ENCODE measurements around the gene SRL. TPM values are rescaled to one million over a fixed set of nuclear protein-coding genes. Genes with fewer than 3 reads are reported as not detected.

SRL gene
- total and polyA plus RNA-seq, 2 of the 4 experiments (the other 2 are of a cell fraction), result under 0.01 to 0.14 TPM

- H2BK15ac ChIP-seq (ENCODE audit: low read depth, low read length), result no peak overlapping the region
- no peak overlapping the region for H3K56ac ChIP-seq (ENCODE audit: extremely low read depth, insufficient read depth, low read length)
- H3K23ac ChIP-seq (ENCODE audit: low read depth, low read length), result no peak overlapping the region
- no peak overlapping the region for H3K9ac ChIP-seq (ENCODE audit: low read depth, low read length)
- peaks cover 16% of the 10 kb centered on the region for H3K4me1 ChIP-seq (ENCODE audit: control insufficient read depth, insufficient read depth, low read length)
- no peak overlapping the region for H3K14ac ChIP-seq (replicated peaks; ENCODE audit: low read depth, low read length)
- TF ChIP-seq CEBPB (IDR thresholded peaks at IDR 0.05; ENCODE audit: low read depth, low read length), result no peak
- no peak for TF ChIP-seq SMC3 (IDR thresholded peaks at IDR 0.05; ENCODE audit: low read depth, low read length)
- no peak for TF ChIP-seq MXI1 (IDR thresholded peaks at IDR 0.05; ENCODE audit: borderline replicate concordance, low read depth, low read length)
- TF ChIP-seq CTCF (conservative IDR thresholded peaks at IDR 0.05; ENCODE audit: low read depth, low read length), result no peak
- no peak for TF ChIP-seq POLR2A (IDR thresholded peaks at IDR 0.05; ENCODE audit: low read depth, low read length)
- no peak for TF ChIP-seq BHLHE40 (IDR thresholded peaks at IDR 0.05; ENCODE audit: low read depth, low read length)
- no peak for TF ChIP-seq CHD1 (IDR thresholded peaks at IDR 0.05; ENCODE audit: low read depth, low read length)
- TF ChIP-seq USF2 (IDR thresholded peaks at IDR 0.05; ENCODE audit: low read depth, low read length), result no peak
- no peak for TF ChIP-seq FOS (IDR thresholded peaks at IDR 0.05; ENCODE audit: low read depth, low read length)
- no peak for TF ChIP-seq MAFK (IDR thresholded peaks at IDR 0.05; ENCODE audit: low read depth, low read length)
- TF ChIP-seq ELK1 (IDR thresholded peaks at IDR 0.05; ENCODE audit: borderline replicate concordance, low read depth, low read length), result no peak
- TF ChIP-seq NFE2L2 (IDR thresholded peaks at IDR 0.05; ENCODE audit: low read depth, low read length), result no peak
- no peak for TF ChIP-seq RCOR1 (IDR thresholded peaks at IDR 0.05; ENCODE audit: insufficient replicate concordance, low read length)
- no peak for TF ChIP-seq MAZ (IDR thresholded peaks at IDR 0.05; ENCODE audit: borderline replicate concordance, low read depth, low read length)
- TF ChIP-seq RAD21 (IDR thresholded peaks at IDR 0.05; ENCODE audit: low read length), result no peak
- TF ChIP-seq RFX5 (IDR thresholded peaks at IDR 0.05; ENCODE audit: low read depth, low read length), result no peak
- no CpG with 5 or more reads among the region's 5 CpGs for WGBS, 2 experiments (ENCODE audit: extremely low coverage in 2 of 2, insufficient read length in 1 of 2)
- peaks cover 0 to 4% of the 10 kb centered on the region in 2 experiments; a peak in 1 of 4 replicates for H3K79me1 ChIP-seq (ENCODE audit: low read depth in 1 of 2, low read length in 2 of 2)
- no peak overlapping the region for H2AFZ ChIP-seq (replicated peaks; ENCODE audit: low read length, poor library complexity)
- intact Hi-C loops (cut with micrococcal nuclease) (no loop called here), dilution Hi-C loops (cut with HindIII; ENCODE audit: low sequenced_read_pairs, unreplicated experiment) (no loop called here), in situ Hi-C loops (cut with MboI; ENCODE audit: low sequenced_read_pairs) (no loop called here)
- no peak overlapping the region for H3K18ac ChIP-seq (ENCODE audit: low read depth, low read length)
- H4K8ac ChIP-seq (ENCODE audit: low read depth in 2 of 2, low read length in 2 of 2), result no peak overlapping the region
- H2AK9ac ChIP-seq (replicated peaks; ENCODE audit: low read depth, low read length, poor library complexity), result no peak overlapping the region
- H3K9me3 ChIP-seq (ENCODE audit: control insufficient read depth, insufficient read depth, low read length), result no peaks in the 10 kb centered on the region
- no peak overlapping the region for H3K4me2 ChIP-seq (ENCODE audit: low read depth, low read length)
- no peak overlapping the region for H2BK20ac ChIP-seq (ENCODE audit: low read depth, low read length)
- H2BK120ac ChIP-seq (ENCODE audit: low read depth, low read length), result no peak overlapping the region
- H4K5ac ChIP-seq (ENCODE audit: low read depth, low read length), result no peak overlapping the region
- POLR2A ChIA-PET (ENCODE audit: unreplicated experiment), result no interaction called here
- no peak overlapping the region for H4K91ac ChIP-seq (ENCODE audit: insufficient read depth, low read depth, low read length)
- DNase-seq (no peak), ATAC-seq (ENCODE audit: low read depth) (no peak)
- CTCF ChIA-PET, result no interaction called here
- BruUV-seq (replicated peaks), result no TSS peak
- no peaks in the 10 kb centered on the region for H3K36me3 ChIP-seq (ENCODE audit: control insufficient read depth, insufficient read depth, low read length)
- H2BK5ac ChIP-seq (ENCODE audit: low read depth, low read length, poor library complexity, severe bottlenecking), result no peak overlapping the region
- H3K27ac ChIP-seq (ENCODE audit: insufficient read depth, low read length), result no peak overlapping the region
- no peak overlapping the region for H3K4me3 ChIP-seq (ENCODE audit: insufficient read depth, low read depth, low read length)
- H2AK5ac ChIP-seq (ENCODE audit: low read depth, low read length), result no peak overlapping the region
- no peaks in the 10 kb centered on the region; the same call in 1 of the 2 replicates for H4K20me1 ChIP-seq (ENCODE audit: insufficient read depth, low read length)
- no peak overlapping the region for H3K4ac ChIP-seq (ENCODE audit: low read depth, low read length)
- no peaks in the 10 kb centered on the region for H3K9me1 ChIP-seq (ENCODE audit: insufficient read depth, low read length)
- no peaks in the 10 kb centered on the region for H3K27me3 ChIP-seq (ENCODE audit: control insufficient read depth, insufficient read depth, low read length)
These were observed 61.4 kb downstream of the SRL start for GRCh38 chr16:4180511-4180910.
